ENCODE results near the gene PPP2R3B. TPM values are rescaled to one million over a fixed set of nuclear protein-coding genes. Genes with fewer than 3 reads are reported as not detected.

Gene PPP2R3B
- total RNA-seq, 1 experiment from 2014 or later = 19.1 TPM

GRCh38 chrX:363621-364375 is 22.9 kb downstream of the PPP2R3B start:
- no TSS peak for BruUV-seq (replicated peaks)
- POLR2A ChIA-PET = no interaction called here
- H3K9me2 ChIP-seq (ENCODE audit: insufficient read depth) = no peaks in the 10 kb centered on the region
- no peak overlapping the region for H3K4me3 ChIP-seq (replicated peaks in 1 of 2; ENCODE audit: low read depth in 1 of 2, low read length in 2 of 2)
- H3K79me2 ChIP-seq (ENCODE audit: insufficient read depth, low read length) = no peaks in the 10 kb centered on the region
- H4K20me1 ChIP-seq (ENCODE audit: insufficient read depth) = no peaks in the 10 kb centered on the region
- RAD21 ChIA-PET (ENCODE audit: low non-redundant PET in 1 of 2, low total read pairs in 2 of 2, uncharacterized antibody in 2 of 2, unreplicated experiment in 2 of 2) = no interaction called here
- H3K9me3 ChIP-seq (ENCODE audit: control insufficient read depth in 1 of 2, insufficient read depth in 1 of 2, low read depth in 1 of 2, low read length in 2 of 2) = no peaks in the 10 kb centered on the region
- H3K4me1 ChIP-seq (ENCODE audit: control insufficient read depth in 1 of 2, insufficient read depth in 2 of 2, low read length in 2 of 2) = no peaks in the 10 kb centered on the region
- intact Hi-C loops (cut with micrococcal nuclease) = no loop called here
- no peaks in the 10 kb centered on the region for H3K27me3 ChIP-seq (ENCODE audit: insufficient read depth, low read length)
- no peak overlapping the region for H2AFZ ChIP-seq (ENCODE audit: low read depth, low read length, poor library complexity, severe bottlenecking)
- TF ChIP-seq CEBPB (IDR thresholded peaks at IDR 0.05; ENCODE audit: low read depth) = no peak
- H3K27ac ChIP-seq (ENCODE audit: low read depth, low read length) = no peak overlapping the region
- no peak for ATAC-seq
- H3K36me3 ChIP-seq (ENCODE audit: control insufficient read depth in 1 of 2, insufficient read depth in 2 of 2, low read length in 2 of 2) = 0 out of 4 replicates have a peak, but pooled peaks cover 0 to 4% of the 10 kb centered on the region in 2 experiments
- H3K9ac ChIP-seq (ENCODE audit: low read length) = no peak overlapping the region
- DNase-seq (ENCODE audit: low read depth, low spot score) = no peak
- CTCF ChIA-PET = no interaction called here
- no peak overlapping the region for H3K4me2 ChIP-seq (ENCODE audit: low read length)

- ChIA-PET CTCF (no interaction called here), POLR2A (no interaction called here)
These were observed 23.6 kb downstream of the PPP2R3B start for GRCh38 chrX:362937-363620.

More at GRCh38 chrX:362937-363620, 23.6 kb downstream of the PPP2R3B start:
- BruUV-seq (replicated peaks) = no TSS peak
- Histone ChIP-seq H3K27ac (ENCODE audit: low read depth, low read length) (no peak overlapping the region), H3K79me2 (ENCODE audit: insufficient read depth, low read length) (no peaks in the 10 kb centered on the region), H3K9me3 (ENCODE audit: control insufficient read depth in 1 of 2, insufficient read depth in 1 of 2, low read depth in 1 of 2, low read length in 2 of 2) (no peaks in the 10 kb centered on the region), H3K9me2 (ENCODE audit: insufficient read depth) (no peaks in the 10 kb centered on the region), H3K4me2 (ENCODE audit: low read length) (no peak overlapping the region), H3K27me3 (ENCODE audit: insufficient read depth, low read length) (no peaks in the 10 kb centered on the region), H3K36me3 (ENCODE audit: control insufficient read depth in 1 of 2, insufficient read depth in 2 of 2, low read length in 2 of 2) (0 out of 4 replicates have a peak, but pooled peaks cover 0 to 4% of the 10 kb centered on the region in 2 experiments), H3K4me1 (ENCODE audit: control insufficient read depth in 1 of 2, insufficient read depth in 2 of 2, low read length in 2 of 2) (no peaks in the 10 kb centered on the region), H3K9ac (ENCODE audit: low read length) (no peak overlapping the region), H2AFZ (ENCODE audit: low read depth, low read length, poor library complexity, severe bottlenecking) (no peak overlapping the region), H4K20me1 (ENCODE audit: insufficient read depth) (no peaks in the 10 kb centered on the region), H3K4me3 (replicated peaks in 1 of 2; ENCODE audit: low read depth in 1 of 2, low read length in 2 of 2) (no peak overlapping the region)
- RAD21 ChIA-PET (ENCODE audit: low non-redundant PET in 1 of 2, low total read pairs in 2 of 2, uncharacterized antibody in 2 of 2, unreplicated experiment in 2 of 2) = no interaction called here
- DNase-seq (ENCODE audit: low read depth, low spot score) (no peak), ATAC-seq (no peak)
- intact Hi-C loops (cut with micrococcal nuclease) = no loop called here
- no peak for TF ChIP-seq EZH2 (IDR thresholded peaks at IDR 0.05)
- no peak for TF ChIP-seq YY1 (IDR thresholded peaks at IDR 0.05; ENCODE audit: extremely low read depth, insufficient replicate concordance, low read depth, low read length)
- no peak for TF ChIP-seq ZBTB33 (IDR thresholded peaks at IDR 0.05; ENCODE audit: extremely low read depth, insufficient replicate concordance, low read length)
- TF ChIP-seq MAX (IDR thresholded peaks at IDR 0.05) = no peak
- TF ChIP-seq SRF (IDR thresholded peaks at IDR 0.05; ENCODE audit: low read depth) = no peak
- TF ChIP-seq CBX3 (IDR thresholded peaks at IDR 0.05; ENCODE audit: low read depth) = no peak
- no peak for TF ChIP-seq RAD21 (IDR thresholded peaks at IDR 0.05; ENCODE audit: low read depth)
- TF ChIP-seq FOSL1 (IDR thresholded peaks at IDR 0.05; ENCODE audit: low read depth) = no peak

Measured in HCT116 (cell line).